ENCODE measurements around the gene ABLIM3.

The ABLIM3 gene

DNA sequence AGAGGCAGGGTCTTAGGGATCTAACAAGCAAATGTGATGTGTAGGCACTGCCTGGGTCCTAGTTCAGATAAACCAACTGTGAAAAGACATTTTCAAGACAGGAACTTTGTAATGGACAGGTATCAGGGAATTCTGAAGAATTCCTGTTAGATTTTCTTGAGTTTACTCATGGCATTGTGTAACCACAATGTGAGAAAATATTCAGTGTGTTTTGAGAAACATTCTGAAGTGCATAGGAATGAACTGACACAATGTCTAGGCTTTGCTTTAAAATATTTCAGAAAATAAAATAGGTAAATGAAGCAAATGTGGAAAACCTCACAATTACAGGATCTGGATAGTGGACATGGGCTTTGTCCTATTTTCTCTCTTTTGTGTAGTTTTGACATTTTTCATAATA is 115.2 kb downstream of the ABLIM3 start:
- Histone ChIP-seq H2AFZ (no peak overlapping the region), H3K4me1 (no peaks in the 10 kb centered on the region), H3K36me3 (ENCODE audit: control insufficient read depth, insufficient read depth, low read length) (no peaks in the 10 kb centered on the region)

DNA sequence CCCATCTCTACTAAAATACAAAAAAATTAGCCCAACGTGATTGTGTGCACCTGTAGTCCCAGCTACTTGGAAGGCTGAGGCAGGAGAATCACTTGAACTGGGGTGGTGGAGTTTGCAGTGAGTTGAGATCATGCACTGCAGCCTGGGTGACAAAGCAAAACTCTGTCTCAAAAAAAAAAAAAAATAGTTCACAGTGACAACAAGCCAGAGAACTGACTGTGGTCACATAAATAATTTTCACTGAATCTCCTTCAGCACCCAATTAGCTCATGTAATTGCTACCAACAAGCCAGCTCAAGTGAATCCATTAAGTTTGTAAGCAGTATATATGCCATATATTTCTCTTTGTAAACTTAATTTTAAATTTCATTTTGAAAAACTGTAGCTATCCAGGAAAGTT is 115.8 kb downstream of the ABLIM3 start:
- Histone ChIP-seq H3K36me3 (ENCODE audit: control insufficient read depth, insufficient read depth, low read length) (no peaks in the 10 kb centered on the region), H3K27ac (no peak overlapping the region), H2AFZ (no peak overlapping the region), H3K9me3 (ENCODE audit: control insufficient read depth, low read length) (no peaks in the 10 kb centered on the region), H3K4me3 (ENCODE audit: low read depth, low read length) (no peak overlapping the region), H3K4me1 (no peaks in the 10 kb centered on the region), H3K27me3 (ENCODE audit: control insufficient read depth, insufficient read depth, low read length) (no peaks in the 10 kb centered on the region), H3K4me2 (ENCODE audit: low read length) (no peak overlapping the region), H3K79me2 (no peaks in the 10 kb centered on the region), H3K9ac (no peak overlapping the region)
- TF ChIP-seq, protein P1, sequence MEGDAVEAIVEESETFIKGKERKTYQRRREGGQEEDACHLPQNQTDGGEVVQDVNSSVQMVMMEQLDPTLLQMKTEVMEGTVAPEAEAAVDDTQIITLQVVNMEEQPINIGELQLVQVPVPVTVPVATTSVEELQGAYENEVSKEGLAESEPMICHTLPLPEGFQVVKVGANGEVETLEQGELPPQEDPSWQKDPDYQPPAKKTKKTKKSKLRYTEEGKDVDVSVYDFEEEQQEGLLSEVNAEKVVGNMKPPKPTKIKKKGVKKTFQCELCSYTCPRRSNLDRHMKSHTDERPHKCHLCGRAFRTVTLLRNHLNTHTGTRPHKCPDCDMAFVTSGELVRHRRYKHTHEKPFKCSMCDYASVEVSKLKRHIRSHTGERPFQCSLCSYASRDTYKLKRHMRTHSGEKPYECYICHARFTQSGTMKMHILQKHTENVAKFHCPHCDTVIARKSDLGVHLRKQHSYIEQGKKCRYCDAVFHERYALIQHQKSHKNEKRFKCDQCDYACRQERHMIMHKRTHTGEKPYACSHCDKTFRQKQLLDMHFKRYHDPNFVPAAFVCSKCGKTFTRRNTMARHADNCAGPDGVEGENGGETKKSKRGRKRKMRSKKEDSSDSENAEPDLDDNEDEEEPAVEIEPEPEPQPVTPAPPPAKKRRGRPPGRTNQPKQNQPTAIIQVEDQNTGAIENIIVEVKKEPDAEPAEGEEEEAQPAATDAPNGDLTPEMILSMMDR (IDR thresholded peaks at IDR 0.05) = no peak

More for the DNA sequence above, 115.2 kb downstream of the ABLIM3 start:
- Histone ChIP-seq H3K27me3 (ENCODE audit: control insufficient read depth, insufficient read depth, low read length) (no peaks in the 10 kb centered on the region), H3K9me3 (ENCODE audit: control insufficient read depth, low read length) (no peaks in the 10 kb centered on the region), H3K4me3 (ENCODE audit: low read depth, low read length) (no peak overlapping the region), H3K27ac (no peak overlapping the region), H3K4me2 (ENCODE audit: low read length) (no peak overlapping the region), H3K9ac (no peak overlapping the region), H3K79me2 (no peaks in the 10 kb centered on the region)
- TF ChIP-seq, protein P1 (IDR thresholded peaks at IDR 0.05) = no peak

DNA sequence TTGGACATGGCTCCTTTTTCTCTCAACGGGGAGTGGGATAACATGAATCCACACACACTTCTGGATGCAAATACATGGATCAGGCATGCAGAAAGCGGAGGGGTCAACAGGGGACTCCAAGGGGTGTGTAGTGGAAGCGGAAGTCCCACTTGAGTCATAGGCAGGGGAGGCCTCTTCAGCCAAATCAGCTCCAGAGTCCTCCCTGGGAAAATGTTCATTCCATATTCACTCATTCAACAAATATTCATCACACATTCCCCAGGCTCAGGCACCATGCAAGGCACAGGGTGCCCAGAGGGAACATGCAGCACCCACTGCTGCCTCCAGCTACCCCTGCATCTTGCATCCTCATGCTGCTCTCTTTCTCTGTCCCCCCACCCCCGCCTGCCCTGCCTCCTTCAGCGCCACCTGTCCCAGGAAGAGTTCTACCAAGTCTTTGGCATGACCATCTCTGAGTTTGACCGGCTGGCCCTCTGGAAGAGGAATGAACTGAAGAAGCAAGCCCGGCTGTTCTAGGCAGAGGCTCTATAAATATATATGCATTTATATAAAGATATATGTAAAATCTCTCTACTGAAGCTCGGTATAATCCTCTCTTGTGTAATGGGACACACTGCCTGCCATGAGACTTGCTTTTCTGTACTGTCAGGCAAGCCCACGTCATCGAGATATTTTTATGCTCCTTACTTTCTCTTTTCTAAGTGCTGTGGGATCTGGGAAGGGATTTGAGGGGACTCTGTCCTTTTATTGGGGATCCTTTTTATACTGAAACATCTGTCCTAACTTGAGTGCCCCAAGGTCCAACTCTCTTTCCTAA is 116.8 kb downstream of the ABLIM3 start:
- no peak overlapping the region for H2AFZ ChIP-seq
- no peaks in the 10 kb centered on the region for H3K36me3 ChIP-seq (ENCODE audit: control insufficient read depth, insufficient read depth, low read length)
- TF ChIP-seq, protein P1 (IDR thresholded peaks at IDR 0.05) = no peak
- H3K4me1 ChIP-seq = no peaks in the 10 kb centered on the region
- no peak overlapping the region for H3K27ac ChIP-seq
- H3K79me2 ChIP-seq = no peaks in the 10 kb centered on the region
- H3K27me3 ChIP-seq (ENCODE audit: control insufficient read depth, insufficient read depth, low read length) = no peaks in the 10 kb centered on the region
- no peaks in the 10 kb centered on the region for H3K9me3 ChIP-seq (ENCODE audit: control insufficient read depth, low read length)
- no peak overlapping the region for H3K4me3 ChIP-seq (ENCODE audit: low read depth, low read length)
- no peak overlapping the region for H3K4me2 ChIP-seq (ENCODE audit: low read length)
- H3K9ac ChIP-seq = no peak overlapping the region

DNA sequence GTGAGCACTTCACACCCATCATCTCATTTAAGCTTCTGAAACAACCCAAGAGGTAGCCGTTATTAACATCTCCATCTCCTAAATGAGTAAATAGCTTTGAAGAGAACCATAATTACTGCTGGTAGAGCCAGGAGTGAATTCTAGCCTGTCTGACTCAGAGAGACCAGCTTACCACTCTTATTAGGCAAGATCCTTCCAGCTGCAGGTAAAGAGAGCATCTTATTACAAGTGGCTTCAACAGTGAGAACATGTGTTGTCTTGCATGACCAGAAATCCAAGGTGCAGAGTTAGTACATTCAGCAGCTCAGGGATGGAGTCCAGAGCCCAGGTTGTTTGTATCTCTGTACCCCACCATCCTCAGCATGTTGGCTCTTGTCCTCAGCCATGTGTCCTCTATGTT is 119.5 kb downstream of the ABLIM3 start:
- Histone ChIP-seq H3K79me2 (no peaks in the 10 kb centered on the region), H3K36me3 (ENCODE audit: control insufficient read depth, insufficient read depth, low read length) (no peaks in the 10 kb centered on the region), H3K4me3 (ENCODE audit: low read depth, low read length) (no peak overlapping the region), H3K4me2 (ENCODE audit: low read length) (no peak overlapping the region), H2AFZ (no peak overlapping the region), H3K27me3 (ENCODE audit: control insufficient read depth, insufficient read depth, low read length) (no peaks in the 10 kb centered on the region), H3K9me3 (ENCODE audit: control insufficient read depth, low read length) (no peaks in the 10 kb centered on the region), H3K9ac (no peak overlapping the region), H3K4me1 (peaks cover 14% of the 10 kb centered on the region), H3K27ac (no peak overlapping the region)
- TF ChIP-seq, protein P1 (IDR thresholded peaks at IDR 0.05) = no peak

DNA sequence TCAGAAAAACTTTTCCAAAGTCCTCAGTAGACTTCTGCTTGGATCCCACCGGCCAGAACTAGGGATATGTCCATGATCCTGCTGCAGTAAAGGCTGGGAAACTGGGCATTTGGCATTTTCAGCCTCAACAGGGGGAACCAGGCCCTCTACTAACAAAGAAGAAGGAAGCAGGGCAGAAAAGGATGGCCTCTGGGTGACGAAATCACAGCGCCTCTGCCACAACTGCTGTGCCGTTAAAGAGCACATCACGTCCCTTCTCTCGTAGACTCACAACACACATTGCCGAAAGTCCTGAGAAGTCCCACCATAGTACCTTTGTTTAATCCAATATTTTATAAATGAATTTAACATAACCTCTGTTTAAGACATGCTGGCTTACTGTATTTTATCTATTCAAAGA is 120.0 kb downstream of the ABLIM3 start:
- H3K4me3 ChIP-seq (ENCODE audit: low read depth, low read length) = no peak overlapping the region
- H3K9ac ChIP-seq = no peak overlapping the region
- H2AFZ ChIP-seq = no peak overlapping the region
- no peaks in the 10 kb centered on the region for H3K27me3 ChIP-seq (ENCODE audit: control insufficient read depth, insufficient read depth, low read length)
- TF ChIP-seq, protein P1 (IDR thresholded peaks at IDR 0.05) = no peak
- H3K4me2 ChIP-seq (ENCODE audit: low read length) = no peak overlapping the region
- H3K36me3 ChIP-seq (ENCODE audit: control insufficient read depth, insufficient read depth, low read length) = no peaks in the 10 kb centered on the region
- no peak overlapping the region for H3K27ac ChIP-seq
- H3K79me2 ChIP-seq = no peaks in the 10 kb centered on the region
- H3K9me3 ChIP-seq (ENCODE audit: control insufficient read depth, low read length) = no peaks in the 10 kb centered on the region
- H3K4me1 ChIP-seq = peaks cover 19% of the 10 kb centered on the region
